Eye (tissue), 1 donor: Measurements from ENCODE around the gene TRAPPC14.

ENCODE experiments used
- DNase-seq: peaks from one replicate; pipeline ENCODE4 v3.0.0-alpha.2; 2015

TRAPPC14 gene

DNA sequence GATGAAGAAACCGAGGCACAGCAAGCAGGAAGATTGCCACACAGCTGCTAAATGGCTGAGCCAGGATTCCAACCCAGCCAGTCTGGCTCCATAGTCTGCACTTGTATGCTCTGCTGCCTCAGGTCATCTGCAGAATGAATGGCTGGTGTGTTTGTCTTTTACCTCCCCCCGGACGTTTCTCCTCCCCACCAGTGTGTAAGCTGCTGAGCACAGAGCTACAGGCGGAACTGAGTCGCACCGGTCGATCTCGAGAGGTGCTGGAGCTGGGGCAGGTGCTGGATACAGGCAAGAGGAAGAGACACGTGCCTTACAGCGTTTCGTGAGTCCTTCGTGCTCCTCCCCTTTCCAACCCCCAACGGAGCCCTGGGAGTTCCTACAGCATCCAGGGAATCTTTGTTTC is 36.5 kb downstream of the TRAPPC14 start:
- DNase-seq = no peak

GRCh38 chr7:100120733-100121036 is 37.8 kb downstream of the TRAPPC14 start:
- no peak for DNase-seq

GRCh38 chr7:100119970-100120732 is 38.4 kb downstream of the TRAPPC14 start:
- peak; percentile 90 for DNase-seq

DNA sequence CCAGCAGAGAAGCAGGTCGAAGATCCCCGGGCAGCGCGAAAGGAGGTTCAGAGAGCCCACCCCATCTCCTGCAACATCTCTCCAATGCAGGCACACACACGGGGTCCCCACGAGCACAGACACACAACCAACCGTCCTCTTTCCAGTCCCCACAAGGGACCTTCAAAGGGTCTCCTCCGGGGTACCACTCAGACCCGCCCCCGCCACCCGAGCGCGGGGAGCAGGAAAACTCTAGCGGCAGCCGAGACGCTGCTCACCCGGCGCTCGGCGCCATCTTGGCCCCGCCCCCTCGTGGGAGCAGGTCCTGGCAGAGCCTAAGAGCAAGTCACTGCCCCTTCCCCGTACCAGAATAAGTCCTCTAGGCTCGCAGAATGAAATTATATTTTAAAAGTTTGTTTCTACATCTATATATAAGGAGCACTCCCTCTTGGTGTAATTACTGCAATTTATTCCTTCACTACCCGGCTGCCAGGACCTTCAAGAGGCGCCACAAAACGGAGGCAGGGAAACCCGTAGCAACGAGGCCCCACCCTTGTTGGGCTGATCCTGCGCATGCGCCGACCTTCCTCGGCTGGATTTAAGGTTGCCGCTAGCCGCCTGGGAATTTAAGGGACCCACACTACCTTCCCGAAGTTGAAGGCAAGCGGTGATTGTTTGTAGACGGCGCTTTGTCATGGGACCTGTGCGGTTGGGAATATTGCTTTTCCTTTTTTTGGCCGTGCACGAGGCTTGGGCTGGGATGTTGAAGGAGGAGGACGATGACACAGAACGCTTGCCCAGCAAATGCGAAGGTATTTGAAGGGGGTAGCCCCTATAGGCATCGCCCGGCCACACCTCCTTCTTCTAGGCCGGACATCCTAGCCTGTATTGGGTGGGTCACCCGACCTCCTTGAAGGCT is 39.2 kb downstream of the TRAPPC14 start, which contains the start of the genes CNPY4 and TAF6:
TSS of gene CNPY4 (plus strand) at position 563 of the 898 bp plus-strand sequence. CDS start at position 674, 111 bp downstream.
TSS of gene TAF6 (minus strand) at position 287 of the 898 bp plus-strand sequence. CDS start 5,149 bp downstream, outside the sequence.
- peak; percentile 99 for DNase-seq

DNA sequence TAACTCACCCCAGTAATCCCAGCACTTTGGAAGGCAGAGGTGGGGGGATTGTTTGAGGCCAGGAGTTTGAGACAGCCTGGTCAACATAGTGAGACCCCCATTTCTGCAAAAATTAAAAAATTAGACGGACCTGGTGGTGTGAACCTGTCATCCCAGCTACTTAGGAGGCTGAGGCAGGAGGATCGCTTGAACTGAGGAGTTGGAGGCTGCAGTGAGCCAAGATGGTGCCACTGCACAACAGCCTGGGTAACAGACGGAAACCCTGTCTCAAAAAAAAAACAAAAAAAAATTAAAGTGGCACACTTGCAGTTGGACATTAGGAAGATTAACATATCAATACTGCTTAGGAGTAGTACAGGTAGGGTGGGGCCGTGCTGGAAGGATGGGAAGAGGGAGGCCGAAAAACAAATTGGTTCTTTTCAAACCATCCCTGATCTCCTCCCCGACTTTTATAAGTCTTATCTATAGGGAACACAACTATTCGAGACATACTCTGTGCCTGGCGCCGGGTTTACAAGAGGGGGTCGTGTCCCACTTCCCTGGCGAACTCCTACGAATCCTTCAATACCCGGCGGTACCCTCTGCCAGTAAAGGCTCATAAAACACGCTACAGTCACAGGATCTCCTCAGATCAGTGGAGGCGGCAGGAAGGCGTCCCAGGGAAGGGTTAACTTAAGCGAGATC is 40.0 kb downstream of the TRAPPC14 start:
- no peak for DNase-seq

GRCh38 chr7:100115026-100115425 is 43.5 kb downstream of the TRAPPC14 start:
- DNase-seq = no peak

DNA sequence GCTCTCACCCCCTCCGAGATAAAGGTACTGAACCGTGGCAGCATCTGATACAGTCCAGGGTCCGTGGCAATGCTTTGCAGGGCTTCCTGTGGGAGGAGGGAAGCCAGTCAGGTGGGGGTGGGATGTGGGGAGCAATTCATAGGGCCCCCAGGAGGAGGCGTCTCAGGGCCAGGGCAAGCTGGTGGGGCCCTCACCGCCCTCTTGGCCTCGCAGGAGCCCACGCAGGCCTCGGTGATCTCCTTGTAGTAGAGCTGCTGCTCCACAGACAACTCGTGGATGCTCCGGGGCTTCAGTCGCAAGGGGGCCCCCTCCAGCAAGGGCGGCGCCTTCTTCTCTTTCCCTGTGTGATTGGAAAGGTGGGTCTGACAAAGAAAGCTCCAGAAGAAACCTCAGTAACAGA is 46.6 kb downstream of the TRAPPC14 start:
- no peak for DNase-seq

DNA sequence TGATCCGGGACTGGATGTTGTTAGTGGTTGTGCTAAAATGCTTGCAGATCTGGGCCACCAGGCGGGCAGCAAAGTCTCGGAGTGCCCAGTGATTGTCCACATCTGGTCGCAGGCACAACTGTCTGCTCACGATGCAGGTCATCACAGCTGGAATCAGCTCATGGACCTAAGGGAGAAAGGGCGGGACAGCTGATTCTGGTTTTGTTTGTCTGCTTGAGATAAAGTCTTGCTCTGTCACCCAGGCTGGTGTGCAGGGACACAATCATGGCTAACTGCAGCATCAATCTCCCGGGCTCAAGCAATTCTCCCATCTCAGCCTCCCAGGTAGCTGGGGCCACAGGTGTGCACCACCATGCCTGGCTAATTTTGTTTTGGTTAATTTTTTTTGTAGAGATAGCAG is 47.4 kb downstream of the TRAPPC14 start:
- DNase-seq = no peak

- no peak for DNase-seq
These were observed 48.9 kb downstream of the TRAPPC14 start for GRCh38 chr7:100109521-100110163.

- DNase-seq = no peak
These were observed 50.6 kb downstream of the TRAPPC14 start for GRCh38 chr7:100107890-100108289.

- DNase-seq = no peak
These were observed 51.3 kb downstream of the TRAPPC14 start for GRCh38 chr7:100107125-100107737.

DNA sequence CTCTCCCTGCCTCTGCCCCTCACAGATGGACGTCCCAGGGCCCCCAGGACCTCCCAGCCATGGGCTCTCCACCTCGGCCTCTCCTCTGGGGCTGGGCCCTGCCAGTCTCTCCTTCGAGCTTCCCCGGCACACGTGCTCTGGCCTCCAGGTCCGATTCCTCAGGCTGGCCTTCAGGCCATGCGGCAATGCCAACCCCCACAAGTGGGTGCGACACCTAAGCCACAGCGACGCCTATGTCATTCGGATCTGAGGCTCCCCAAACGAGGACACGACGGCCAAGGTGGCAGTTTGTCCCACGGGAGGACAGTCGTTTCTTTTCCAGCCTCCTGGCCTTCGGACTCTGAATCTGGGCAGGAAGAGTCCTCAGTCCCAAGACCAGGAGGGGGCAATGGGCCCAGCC is 51.9 kb downstream of the TRAPPC14 start:
- no peak for DNase-seq

- no peak for DNase-seq
These were observed 53.0 kb downstream of the TRAPPC14 start for GRCh38 chr7:100105534-100105933.
